OCI-LY3 (cell line): Measurements from ENCODE around the gene HYAL2.

Experiments
- H2AFZ ChIP-seq: fragments of 200-600, 300-600 bp; shearing (Covaris generic); 2 replicates; pipeline ENCODE4 v1.6.0; 2014; ENCODE audit warnings: antibody characterized with exemption, low read depth, low read length
- H3K27ac ChIP-seq: fragments of 200-600, 300-600 bp; sonication (generic); 2 replicates; pipeline ENCODE4 v1.5.1; 2014; ENCODE audit warnings: mild to moderate bottlenecking, low read length, moderate library complexity, mixed read lengths
- H3K27me3 ChIP-seq: fragments of 200-600, 300-600 bp; sonication (generic); 2 replicates; pipeline ENCODE4 v1.6.1; 2014; ENCODE audit warnings: low read depth, low read length, mixed read lengths
- H3K36me3 ChIP-seq: fragments of 200-600, 300-600 bp; sonication (generic); replicated peaks from 2 replicates; pipeline ENCODE3; 2014; ENCODE audit warnings: low read depth, low read length, mixed read lengths
- H3K4me1 ChIP-seq: fragments of 300-600, 200-600 bp; sonication (generic); 2 replicates; pipeline ENCODE4 v1.6.1; 2014; ENCODE audit warnings: low read length, mixed read lengths
- H3K4me2 ChIP-seq: fragments of 200-600, 300-600 bp; sonication (generic); 2 replicates; pipeline ENCODE4 v1.6.1; 2014; ENCODE audit warnings: low read length, mixed read lengths
- H3K4me3 ChIP-seq: fragments of 300-600, 200-600 bp; sonication (generic); 2 replicates; pipeline ENCODE4 v1.5.1; 2014; ENCODE audit warnings: antibody characterized with exemption, mild to moderate bottlenecking, low read length, moderate library complexity
- H3K79me2 ChIP-seq: fragments of 300-600, 200-600 bp; shearing (Covaris generic); 2 replicates; pipeline ENCODE4 v1.6.1; 2014; ENCODE audit warnings: mild to moderate bottlenecking, low read length, mixed read lengths
- H3K9ac ChIP-seq: fragments of 300-600, 200-600 bp; shearing (Covaris generic); 2 replicates; pipeline ENCODE4 v1.6.0; 2014; ENCODE audit warnings: mild to moderate bottlenecking, low read length, moderate library complexity
- H3K9me3 ChIP-seq: fragments of 200-600, 300-600 bp; shearing (Covaris generic); 2 replicates; pipeline ENCODE4 v1.6.1; 2014; ENCODE audit warnings: low read length, mixed read lengths; ENCODE audit not compliant: insufficient read depth
- H4K20me1 ChIP-seq: fragments of 200-600, 300-600 bp; sonication (generic); 2 replicates; pipeline ENCODE4 v1.6.1; 2016; ENCODE audit warnings: low read length, mixed read lengths; ENCODE audit not compliant: insufficient read depth
- CTCF ChIP-seq: fragments of 200-600, 300-600 bp; sonication (generic); IDR thresholded peaks from 2 replicates; pipeline ENCODE4 v1.5.1; 2014; ENCODE audit warnings: antibody characterized with exemption, low read length, low read depth
- EZH2phosphoT487 ChIP-seq: fragments of 200-600 bp; shearing (Covaris generic); IDR thresholded peaks from 2 replicates; pipeline ENCODE4 v1.6.1; 2018; ENCODE audit warnings: antibody characterized with exemption, mixed run types, low read depth

Gene HYAL2

GRCh38 chr3:50279255-50280016 is 43.1 kb downstream of the HYAL2 start:
- Histone ChIP-seq H3K4me1 (no peaks in the 10 kb centered on the region), H3K4me2 (no peak overlapping the region), H3K4me3 (no peak overlapping the region), H3K9me3 (no peaks in the 10 kb centered on the region), H3K36me3 (no peaks in the 10 kb centered on the region), H3K27ac (no peak overlapping the region), H3K9ac (no peak overlapping the region), H3K27me3 (no peaks in the 10 kb centered on the region), H2AFZ (no peak overlapping the region), H3K79me2 (no peaks in the 10 kb centered on the region), H4K20me1 (no peaks in the 10 kb centered on the region)
- TF ChIP-seq CTCF: no peak
- no peak for TF ChIP-seq EZH2phosphoT487

GRCh38 chr3:50278880-50279224 is 43.7 kb downstream of the HYAL2 start, which contains the start of gene LSMEM2:
TSS of gene LSMEM2 (plus strand) at chr3:50279087. CDS start at chr3:50279114, 27 bp downstream.
- no peak within 1 kb of the TSS for H3K4me2 ChIP-seq
- no peak within 1 kb of the TSS for H3K4me3 ChIP-seq
- H3K9me3 ChIP-seq: no peaks in the 10 kb centered on the region
- H3K79me2 ChIP-seq: no peaks in the 10 kb centered on the region
- no peak within 1 kb of the TSS for H3K9ac ChIP-seq
- peaks cover 3% of the 10 kb centered on the region; the same call in 1 of the 2 replicates for H3K27me3 ChIP-seq
- no peaks in the 10 kb centered on the region for H3K4me1 ChIP-seq
- H3K36me3 ChIP-seq: no peaks in the 10 kb centered on the region
- H2AFZ ChIP-seq: no peak within 1 kb of the TSS
- H3K27ac ChIP-seq: no peak within 1 kb of the TSS
- no peaks in the 10 kb centered on the region for H4K20me1 ChIP-seq
- TF ChIP-seq EZH2phosphoT487: no peak
- no peak for TF ChIP-seq CTCF

GRCh38 chr3:50278123-50278879 is 44.2 kb downstream of the HYAL2 start:
- H3K9ac ChIP-seq: no peak overlapping the region

More at GRCh38 chr3:50278123-50278879, 44.2 kb downstream of the HYAL2 start:
- Histone ChIP-seq H3K4me3 (no peak overlapping the region), H3K27ac (no peak overlapping the region), H3K27me3 (peaks cover 4% of the 10 kb centered on the region; the same call in 1 of the 2 replicates), H2AFZ (no peak overlapping the region), H3K79me2 (no peaks in the 10 kb centered on the region), H4K20me1 (no peaks in the 10 kb centered on the region), H3K36me3 (no peaks in the 10 kb centered on the region), H3K4me2 (no peak overlapping the region), H3K9me3 (no peaks in the 10 kb centered on the region), H3K4me1 (peaks cover 2% of the 10 kb centered on the region; the same call in 1 of the 2 replicates)
- TF ChIP-seq EZH2phosphoT487 (no peak), CTCF (no peak)
